Measurements from ENCODE around the gene SLC25A25. TPM values are rescaled to one million over a fixed set of nuclear protein-coding genes. Genes with fewer than 3 reads are reported as not detected.

Gene SLC25A25
- total and polyA plus RNA-seq, 9 of the 15 experiments (the other 6 are each of a cell fraction or from before 2014, with no cell fraction given) = 0.07 to 35.9 (median 23.2) TPM

DNA sequence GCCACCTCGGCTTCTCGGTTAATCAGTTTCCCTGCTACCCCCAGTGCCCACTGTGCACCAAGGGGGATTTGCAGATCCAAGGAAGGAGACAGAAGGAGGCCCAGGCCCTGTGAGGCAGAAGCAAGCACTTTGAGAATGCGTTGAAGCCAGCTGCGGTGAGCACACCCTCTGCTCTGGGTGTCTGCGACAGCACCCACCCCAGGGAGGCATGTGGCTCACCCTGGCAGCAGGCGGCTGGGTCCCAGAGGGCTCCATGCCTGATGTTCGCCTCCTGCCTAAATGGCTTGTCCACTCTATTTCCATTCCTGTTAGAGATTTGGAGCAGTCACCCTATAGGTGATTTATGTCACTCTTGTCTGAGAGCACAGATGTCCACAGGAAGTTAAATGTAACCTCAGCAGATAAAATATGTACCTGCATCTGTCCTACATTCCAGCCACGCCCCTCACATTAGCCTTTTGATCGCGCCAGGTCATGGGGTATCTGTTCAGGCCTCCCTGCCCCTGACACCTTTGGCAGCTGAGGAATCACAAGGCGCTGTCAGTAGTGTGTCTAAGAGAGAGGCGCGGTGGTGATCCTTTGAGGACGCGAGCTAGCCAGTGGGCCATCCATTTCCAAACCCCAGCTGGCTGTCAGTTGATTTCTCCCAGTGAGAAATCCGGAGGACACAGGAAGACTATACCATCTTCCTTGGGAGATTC, 31.3 kb downstream of the SLC25A25 start (continued):
- TF ChIP-seq ZFX (CRISPR knock-in tag; IDR thresholded peaks at IDR 0.05) (peak; percentile 41), SMAD3 (CRISPR knock-in tag; conservative IDR thresholded peaks at IDR 0.05) (no peak), EP300 (IDR thresholded peaks at IDR 0.05; ENCODE audit: low read length) (peak; percentile 45; the same call in 1 of the 2 replicates), GATAD2B (IDR thresholded peaks at IDR 0.05; ENCODE audit: borderline replicate concordance) (no peak), NFIX (CRISPR knock-in tag; IDR thresholded peaks at IDR 0.05; ENCODE audit: low read depth) (no peak), ZEB2 (IDR thresholded peaks at IDR 0.05) (peak; percentile 84; the same call in 1 of the 2 replicates), RBM39 (optimal IDR thresholded peaks at IDR 0.05; ENCODE audit: low read depth, low read length) (no peak), ZNF354B (CRISPR knock-in tag; IDR thresholded peaks at IDR 0.05) (no peak), SAP30 (IDR thresholded peaks at IDR 0.05; ENCODE audit: borderline replicate concordance, insufficient read depth, low read depth, low read length, poor library complexity, severe bottlenecking) (no peak), NR1H2 (CRISPR knock-in tag; IDR thresholded peaks at IDR 0.05) (no peak), ZNF146 (CRISPR knock-in tag; IDR thresholded peaks at IDR 0.05; ENCODE audit: unreplicated experiment) (no peak), PHB2 (IDR thresholded peaks at IDR 0.05; ENCODE audit: low read depth) (no peak), ZNF76 (CRISPR knock-in tag; IDR thresholded peaks at IDR 0.05; ENCODE audit: borderline replicate concordance) (no peak), ZNF75A (CRISPR knock-in tag; IDR thresholded peaks at IDR 0.05) (no peak)
- TF ChIP-seq, protein P1, sequence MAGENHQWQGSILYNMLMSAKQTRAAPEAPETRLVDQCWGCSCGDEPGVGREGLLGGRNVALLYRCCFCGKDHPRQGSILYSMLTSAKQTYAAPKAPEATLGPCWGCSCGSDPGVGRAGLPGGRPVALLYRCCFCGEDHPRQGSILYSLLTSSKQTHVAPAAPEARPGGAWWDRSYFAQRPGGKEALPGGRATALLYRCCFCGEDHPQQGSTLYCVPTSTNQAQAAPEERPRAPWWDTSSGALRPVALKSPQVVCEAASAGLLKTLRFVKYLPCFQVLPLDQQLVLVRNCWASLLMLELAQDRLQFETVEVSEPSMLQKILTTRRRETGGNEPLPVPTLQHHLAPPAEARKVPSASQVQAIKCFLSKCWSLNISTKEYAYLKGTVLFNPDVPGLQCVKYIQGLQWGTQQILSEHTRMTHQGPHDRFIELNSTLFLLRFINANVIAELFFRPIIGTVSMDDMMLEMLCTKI (IDR thresholded peaks at IDR 0.05; ENCODE audit: partially characterized antibody) = no peak
- TF ChIP-seq, protein P2, sequence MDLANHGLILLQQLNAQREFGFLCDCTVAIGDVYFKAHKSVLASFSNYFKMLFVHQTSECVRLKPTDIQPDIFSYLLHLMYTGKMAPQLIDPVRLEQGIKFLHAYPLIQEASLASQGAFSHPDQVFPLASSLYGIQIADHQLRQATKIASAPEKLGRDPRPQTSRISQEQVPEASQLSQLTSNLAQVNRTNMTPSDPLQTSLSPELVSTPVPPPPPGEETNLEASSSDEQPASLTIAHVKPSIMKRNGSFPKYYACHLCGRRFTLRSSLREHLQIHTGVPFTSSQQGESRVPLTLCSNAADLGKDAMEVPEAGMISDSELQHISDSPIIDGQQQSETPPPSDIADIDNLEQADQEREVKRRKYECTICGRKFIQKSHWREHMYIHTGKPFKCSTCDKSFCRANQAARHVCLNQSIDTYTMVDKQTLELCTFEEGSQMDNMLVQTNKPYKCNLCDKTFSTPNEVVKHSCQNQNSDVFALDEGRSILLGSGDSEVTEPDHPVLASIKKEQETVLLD (IDR thresholded peaks at IDR 0.05) = no peak
- TF ChIP-seq, protein P3, sequence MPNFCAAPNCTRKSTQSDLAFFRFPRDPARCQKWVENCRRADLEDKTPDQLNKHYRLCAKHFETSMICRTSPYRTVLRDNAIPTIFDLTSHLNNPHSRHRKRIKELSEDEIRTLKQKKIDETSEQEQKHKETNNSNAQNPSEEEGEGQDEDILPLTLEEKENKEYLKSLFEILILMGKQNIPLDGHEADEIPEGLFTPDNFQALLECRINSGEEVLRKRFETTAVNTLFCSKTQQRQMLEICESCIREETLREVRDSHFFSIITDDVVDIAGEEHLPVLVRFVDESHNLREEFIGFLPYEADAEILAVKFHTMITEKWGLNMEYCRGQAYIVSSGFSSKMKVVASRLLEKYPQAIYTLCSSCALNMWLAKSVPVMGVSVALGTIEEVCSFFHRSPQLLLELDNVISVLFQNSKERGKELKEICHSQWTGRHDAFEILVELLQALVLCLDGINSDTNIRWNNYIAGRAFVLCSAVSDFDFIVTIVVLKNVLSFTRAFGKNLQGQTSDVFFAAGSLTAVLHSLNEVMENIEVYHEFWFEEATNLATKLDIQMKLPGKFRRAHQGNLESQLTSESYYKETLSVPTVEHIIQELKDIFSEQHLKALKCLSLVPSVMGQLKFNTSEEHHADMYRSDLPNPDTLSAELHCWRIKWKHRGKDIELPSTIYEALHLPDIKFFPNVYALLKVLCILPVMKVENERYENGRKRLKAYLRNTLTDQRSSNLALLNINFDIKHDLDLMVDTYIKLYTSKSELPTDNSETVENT (CRISPR knock-in tag; IDR thresholded peaks at IDR 0.05) = no peak
- TF ChIP-seq, protein P4, sequence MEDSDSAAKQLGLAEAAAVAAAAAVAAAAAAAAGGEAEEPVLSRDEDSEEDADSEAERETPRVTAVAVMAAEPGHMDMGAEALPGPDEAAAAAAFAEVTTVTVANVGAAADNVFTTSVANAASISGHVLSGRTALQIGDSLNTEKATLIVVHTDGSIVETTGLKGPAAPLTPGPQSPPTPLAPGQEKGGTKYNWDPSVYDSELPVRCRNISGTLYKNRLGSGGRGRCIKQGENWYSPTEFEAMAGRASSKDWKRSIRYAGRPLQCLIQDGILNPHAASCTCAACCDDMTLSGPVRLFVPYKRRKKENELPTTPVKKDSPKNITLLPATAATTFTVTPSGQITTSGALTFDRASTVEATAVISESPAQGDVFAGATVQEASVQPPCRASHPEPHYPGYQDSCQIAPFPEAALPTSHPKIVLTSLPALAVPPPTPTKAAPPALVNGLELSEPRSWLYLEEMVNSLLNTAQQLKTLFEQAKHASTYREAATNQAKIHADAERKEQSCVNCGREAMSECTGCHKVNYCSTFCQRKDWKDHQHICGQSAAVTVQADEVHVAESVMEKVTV (CRISPR knock-in tag; IDR thresholded peaks at IDR 0.05) = no peak
- TF ChIP-seq, protein P5, sequence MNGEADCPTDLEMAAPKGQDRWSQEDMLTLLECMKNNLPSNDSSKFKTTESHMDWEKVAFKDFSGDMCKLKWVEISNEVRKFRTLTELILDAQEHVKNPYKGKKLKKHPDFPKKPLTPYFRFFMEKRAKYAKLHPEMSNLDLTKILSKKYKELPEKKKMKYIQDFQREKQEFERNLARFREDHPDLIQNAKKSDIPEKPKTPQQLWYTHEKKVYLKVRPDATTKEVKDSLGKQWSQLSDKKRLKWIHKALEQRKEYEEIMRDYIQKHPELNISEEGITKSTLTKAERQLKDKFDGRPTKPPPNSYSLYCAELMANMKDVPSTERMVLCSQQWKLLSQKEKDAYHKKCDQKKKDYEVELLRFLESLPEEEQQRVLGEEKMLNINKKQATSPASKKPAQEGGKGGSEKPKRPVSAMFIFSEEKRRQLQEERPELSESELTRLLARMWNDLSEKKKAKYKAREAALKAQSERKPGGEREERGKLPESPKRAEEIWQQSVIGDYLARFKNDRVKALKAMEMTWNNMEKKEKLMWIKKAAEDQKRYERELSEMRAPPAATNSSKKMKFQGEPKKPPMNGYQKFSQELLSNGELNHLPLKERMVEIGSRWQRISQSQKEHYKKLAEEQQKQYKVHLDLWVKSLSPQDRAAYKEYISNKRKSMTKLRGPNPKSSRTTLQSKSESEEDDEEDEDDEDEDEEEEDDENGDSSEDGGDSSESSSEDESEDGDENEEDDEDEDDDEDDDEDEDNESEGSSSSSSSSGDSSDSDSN (IDR thresholded peaks at IDR 0.05; ENCODE audit: borderline replicate concordance in 1 of 2, low read depth in 2 of 2, low read length in 2 of 2) = no peak
